ENCODE results near the gene KISS1R. TPM values are rescaled to one million over a fixed set of nuclear protein-coding genes. Genes with fewer than 3 reads are reported as not detected.

KISS1R gene
- not detected in 2 replicates for total RNA-seq (2014; rRNA removed; shearing (Covaris generic); ENCODE audit: low replicate concordance)

- H3K4me1 ChIP-seq (ENCODE audit: low read length): peaks cover 11% of the 10 kb centered on the region
- no peak within 1 kb of the TSS for H3K9ac ChIP-seq (ENCODE audit: low read length)
- peak; percentile 69 for DNase-seq
Observed at GRCh38 chr19:917323-918151, at the start of gene KISS1R. KISS1R (plus strand) TSS chr19:917333; CDS start chr19:917503, 170 bp downstream.

GRCh38 chr19:867855-868457 is 49.2 kb upstream of the KISS1R start:
- Histone ChIP-seq H3K79me2 (ENCODE audit: low read length) (no peaks in the 10 kb centered on the region), H3K27ac (ENCODE audit: low read length) (no peak overlapping the region), H2AFZ (ENCODE audit: low read length) (no peak overlapping the region), H3K4me2 (ENCODE audit: low read depth, low read length, poor library complexity, severe bottlenecking) (no peak overlapping the region), H3K9me2 (replicated peaks; ENCODE audit: insufficient read depth, low read length) (no peaks in the 10 kb centered on the region), H3K9ac (ENCODE audit: low read length) (no peak overlapping the region), H4K20me1 (ENCODE audit: insufficient read depth, low read depth, low read length) (no peaks in the 10 kb centered on the region), H3K4me1 (ENCODE audit: low read length) (peaks cover 14% of the 10 kb centered on the region), H3K9me3 (ENCODE audit: low read length) (no peaks in the 10 kb centered on the region), H3K27me3 (ENCODE audit: low read length) (no peaks in the 10 kb centered on the region), H3K36me3 (ENCODE audit: insufficient read depth, low read length) (0 out of 2 replicates have a peak, but pooled peaks cover 3% of the 10 kb centered on the region), H3K4me3 (ENCODE audit: low read length) (no peak overlapping the region)
- DNase-seq: no peak

More at GRCh38 chr19:917323-918151, at the start of gene KISS1R:
- no peaks in the 10 kb centered on the region for H3K36me3 ChIP-seq (ENCODE audit: insufficient read depth, low read length)
- H3K79me2 ChIP-seq (ENCODE audit: low read length): peaks cover 6% of the 10 kb centered on the region
- H3K27ac ChIP-seq (ENCODE audit: low read length): no peak within 1 kb of the TSS
- no peak within 1 kb of the TSS for H3K4me2 ChIP-seq (ENCODE audit: low read depth, low read length, poor library complexity, severe bottlenecking)
- no peak within 1 kb of the TSS for H3K4me3 ChIP-seq (ENCODE audit: low read length)
- no peaks in the 10 kb centered on the region for H3K27me3 ChIP-seq (ENCODE audit: low read length)
- no peaks in the 10 kb centered on the region for H4K20me1 ChIP-seq (ENCODE audit: insufficient read depth, low read depth, low read length)
- no peaks in the 10 kb centered on the region for H3K9me2 ChIP-seq (replicated peaks; ENCODE audit: insufficient read depth, low read length)
- no peaks in the 10 kb centered on the region for H3K9me3 ChIP-seq (ENCODE audit: low read length)
- no peak within 1 kb of the TSS for H2AFZ ChIP-seq (ENCODE audit: low read length)

DNA sequence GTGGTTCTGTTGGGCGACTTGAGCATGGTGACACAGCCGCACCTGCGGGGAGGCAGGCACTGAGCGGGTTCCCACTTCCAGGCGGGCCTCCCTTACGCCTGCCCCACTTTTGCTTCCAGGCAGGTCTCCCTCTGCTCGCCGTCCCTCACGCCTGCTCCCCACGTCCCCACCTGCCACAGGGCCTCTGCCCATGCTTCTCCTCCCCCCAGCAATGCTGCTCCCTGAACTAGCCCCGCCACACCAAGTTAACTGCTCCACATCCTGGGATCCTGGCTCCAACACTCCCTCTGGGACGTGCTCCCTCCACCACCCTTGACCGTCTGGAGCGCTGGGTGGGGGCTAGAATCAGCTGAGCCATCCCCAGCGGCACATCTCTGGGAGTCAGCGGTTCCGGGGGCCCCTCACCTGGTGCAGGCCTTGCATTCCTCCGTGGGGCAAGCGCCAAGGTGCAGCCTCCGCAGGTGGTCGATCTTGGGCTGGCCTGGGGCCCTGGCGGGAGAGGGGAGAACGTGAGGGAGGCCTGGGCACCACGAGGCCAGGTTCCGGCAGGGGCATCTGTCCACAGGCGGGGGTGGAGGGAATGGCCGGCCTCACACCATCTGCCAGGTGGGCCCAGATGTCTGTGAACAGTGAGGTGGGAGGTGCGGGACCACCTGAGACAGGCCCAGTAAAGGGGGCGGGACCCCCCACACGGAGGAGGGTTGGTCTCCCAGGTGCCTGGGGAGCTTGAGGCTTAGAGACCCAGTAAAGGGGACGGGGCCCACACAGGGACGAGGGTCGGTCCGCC is 48.5 kb upstream of the KISS1R start:
- no peak for DNase-seq
- Histone ChIP-seq H3K4me1 (ENCODE audit: low read length) (peaks cover 15% of the 10 kb centered on the region), H3K27me3 (ENCODE audit: low read length) (no peaks in the 10 kb centered on the region), H2AFZ (ENCODE audit: low read length) (no peak overlapping the region), H3K4me3 (ENCODE audit: low read length) (no peak overlapping the region), H3K9me3 (ENCODE audit: low read length) (no peaks in the 10 kb centered on the region), H3K9ac (ENCODE audit: low read length) (no peak overlapping the region), H3K36me3 (ENCODE audit: insufficient read depth, low read length) (0 out of 2 replicates have a peak, but pooled peaks cover 3% of the 10 kb centered on the region), H3K4me2 (ENCODE audit: low read depth, low read length, poor library complexity, severe bottlenecking) (no peak overlapping the region), H3K27ac (ENCODE audit: low read length) (no peak overlapping the region), H4K20me1 (ENCODE audit: insufficient read depth, low read depth, low read length) (no peaks in the 10 kb centered on the region), H3K79me2 (ENCODE audit: low read length) (no peaks in the 10 kb centered on the region), H3K9me2 (replicated peaks; ENCODE audit: insufficient read depth, low read length) (no peaks in the 10 kb centered on the region)

DNA sequence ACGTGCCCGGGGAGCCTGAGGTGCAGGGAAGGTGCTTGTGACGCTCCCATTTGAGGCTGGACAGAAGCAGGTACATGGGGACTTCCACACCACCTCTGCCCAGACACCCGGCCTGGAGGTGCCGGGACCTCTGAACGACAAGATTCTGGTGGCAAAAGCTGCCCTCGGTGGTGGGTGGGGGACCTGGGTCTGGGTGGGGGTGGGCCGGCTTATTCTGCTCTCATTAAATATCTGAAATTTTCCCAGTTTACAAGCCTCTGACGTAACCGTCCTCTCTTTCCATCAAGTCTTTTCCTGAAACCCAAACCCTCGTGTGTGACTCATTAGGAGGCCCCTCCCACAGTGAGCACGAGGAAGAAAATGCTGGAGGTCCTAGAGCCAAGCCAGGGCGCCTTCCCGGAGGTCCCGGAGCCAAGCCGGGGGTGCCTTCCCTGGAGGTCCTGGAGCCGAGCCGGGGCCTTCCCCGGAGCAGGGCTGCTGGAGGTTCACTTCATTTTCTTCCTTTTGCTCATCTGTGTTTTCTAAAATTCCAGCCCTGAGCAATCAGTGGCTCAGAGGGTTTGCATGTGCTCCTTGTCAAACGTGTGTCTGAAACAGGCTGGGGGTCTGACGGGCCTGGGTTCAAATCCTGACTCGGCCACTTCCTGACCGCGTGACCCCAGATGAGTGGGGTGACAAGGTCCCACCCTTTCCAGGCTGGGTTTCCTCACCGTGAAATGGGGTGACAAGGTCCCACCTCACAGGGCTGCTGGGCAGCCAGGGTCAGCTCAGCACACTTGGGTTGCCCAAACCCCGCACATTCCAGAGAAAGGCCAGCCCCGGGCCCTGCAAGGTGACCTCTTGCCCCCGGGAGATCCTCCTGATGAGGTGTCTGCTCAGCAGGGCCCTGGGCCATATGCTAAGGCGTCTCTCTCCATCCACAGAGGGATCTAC is 47.6 kb upstream of the KISS1R start:
- H3K9ac ChIP-seq (ENCODE audit: low read length): no peak overlapping the region
- no peaks in the 10 kb centered on the region for H3K27me3 ChIP-seq (ENCODE audit: low read length)

GRCh38 chr19:870314-870713 is 46.8 kb upstream of the KISS1R start:
- no peak overlapping the region for H2AFZ ChIP-seq (ENCODE audit: low read length)
- H3K27me3 ChIP-seq (ENCODE audit: low read length): no peaks in the 10 kb centered on the region
- no peak overlapping the region for H3K4me3 ChIP-seq (ENCODE audit: low read length)
- H4K20me1 ChIP-seq (ENCODE audit: insufficient read depth, low read depth, low read length): no peaks in the 10 kb centered on the region
- H3K4me1 ChIP-seq (ENCODE audit: low read length): peaks cover 11% of the 10 kb centered on the region
- no peak overlapping the region for H3K4me2 ChIP-seq (ENCODE audit: low read depth, low read length, poor library complexity, severe bottlenecking)
- H3K9me2 ChIP-seq (replicated peaks; ENCODE audit: insufficient read depth, low read length): no peaks in the 10 kb centered on the region
- no peaks in the 10 kb centered on the region for H3K79me2 ChIP-seq (ENCODE audit: low read length)
- no peak overlapping the region for H3K9ac ChIP-seq (ENCODE audit: low read length)
- H3K27ac ChIP-seq (ENCODE audit: low read length): no peak overlapping the region
- no peak for DNase-seq
- no peaks in the 10 kb centered on the region for H3K9me3 ChIP-seq (ENCODE audit: low read length)
- H3K36me3 ChIP-seq (ENCODE audit: insufficient read depth, low read length): 0 out of 2 replicates have a peak, but pooled peaks cover 3% of the 10 kb centered on the region

More for the DNA sequence above, 47.6 kb upstream of the KISS1R start:
- Histone ChIP-seq H3K36me3 (ENCODE audit: insufficient read depth, low read length) (0 out of 2 replicates have a peak, but pooled peaks cover 3% of the 10 kb centered on the region), H3K4me3 (ENCODE audit: low read length) (no peak overlapping the region), H3K4me2 (ENCODE audit: low read depth, low read length, poor library complexity, severe bottlenecking) (no peak overlapping the region), H3K9me2 (replicated peaks; ENCODE audit: insufficient read depth, low read length) (no peaks in the 10 kb centered on the region), H3K4me1 (ENCODE audit: low read length) (peaks cover 11% of the 10 kb centered on the region), H3K27ac (ENCODE audit: low read length) (no peak overlapping the region), H3K79me2 (ENCODE audit: low read length) (no peaks in the 10 kb centered on the region), H4K20me1 (ENCODE audit: insufficient read depth, low read depth, low read length) (no peaks in the 10 kb centered on the region), H2AFZ (ENCODE audit: low read length) (no peak overlapping the region), H3K9me3 (ENCODE audit: low read length) (no peaks in the 10 kb centered on the region)
- no peak for DNase-seq

GRCh38 chr19:870963-871401 is 46.2 kb upstream of the KISS1R start:
- H3K9ac ChIP-seq (ENCODE audit: low read length): no peak overlapping the region

GRCh38 chr19:871446-872265 is 45.5 kb upstream of the KISS1R start:
- Histone ChIP-seq H3K4me1 (ENCODE audit: low read length) (peaks cover 11% of the 10 kb centered on the region), H3K4me2 (ENCODE audit: low read depth, low read length, poor library complexity, severe bottlenecking) (no peak overlapping the region), H3K79me2 (ENCODE audit: low read length) (no peaks in the 10 kb centered on the region), H2AFZ (ENCODE audit: low read length) (no peak overlapping the region), H3K4me3 (ENCODE audit: low read length) (no peak overlapping the region), H3K27me3 (ENCODE audit: low read length) (no peaks in the 10 kb centered on the region), H3K9ac (ENCODE audit: low read length) (no peak overlapping the region), H3K27ac (ENCODE audit: low read length) (peak overlapping the region; percentile 57), H3K36me3 (ENCODE audit: insufficient read depth, low read length) (0 out of 2 replicates have a peak, but pooled peaks cover 3% of the 10 kb centered on the region), H3K9me3 (ENCODE audit: low read length) (no peaks in the 10 kb centered on the region), H3K9me2 (replicated peaks; ENCODE audit: insufficient read depth, low read length) (no peaks in the 10 kb centered on the region), H4K20me1 (ENCODE audit: insufficient read depth, low read depth, low read length) (no peaks in the 10 kb centered on the region)
- DNase-seq: no peak

More at GRCh38 chr19:870963-871401, 46.2 kb upstream of the KISS1R start:
- Histone ChIP-seq H2AFZ (ENCODE audit: low read length) (no peak overlapping the region), H3K27ac (ENCODE audit: low read length) (no peak overlapping the region), H3K9me2 (replicated peaks; ENCODE audit: insufficient read depth, low read length) (no peaks in the 10 kb centered on the region), H4K20me1 (ENCODE audit: insufficient read depth, low read depth, low read length) (no peaks in the 10 kb centered on the region), H3K4me1 (ENCODE audit: low read length) (peaks cover 11% of the 10 kb centered on the region), H3K79me2 (ENCODE audit: low read length) (no peaks in the 10 kb centered on the region), H3K4me3 (ENCODE audit: low read length) (no peak overlapping the region), H3K27me3 (ENCODE audit: low read length) (no peaks in the 10 kb centered on the region), H3K4me2 (ENCODE audit: low read depth, low read length, poor library complexity, severe bottlenecking) (no peak overlapping the region), H3K36me3 (ENCODE audit: insufficient read depth, low read length) (0 out of 2 replicates have a peak, but pooled peaks cover 3% of the 10 kb centered on the region), H3K9me3 (ENCODE audit: low read length) (no peaks in the 10 kb centered on the region)
- no peak for DNase-seq

Data from Karpas-422 (cell line).